GM23248 (cell line): ENCODE data around the gene DHX30.

Source experiments
- EZH2 ChIP-seq: fragments of 200-600 bp; sonication (generic); IDR thresholded peaks from 2 replicates; pipeline ENCODE4 v1.6.1; 2018; ENCODE audit warnings: antibody characterized with exemption, mild to moderate bottlenecking; ENCODE audit not compliant: insufficient read depth, poor library complexity, severe bottlenecking
- EZH2phosphoT487 ChIP-seq: fragments of 200-600 bp; sonication (generic); IDR thresholded peaks from 2 replicates; pipeline ENCODE4 v1.6.1; 2018; ENCODE audit warnings: antibody characterized with exemption, moderate library complexity, mild to moderate bottlenecking, low read depth; ENCODE audit not compliant: insufficient read depth

DNA sequence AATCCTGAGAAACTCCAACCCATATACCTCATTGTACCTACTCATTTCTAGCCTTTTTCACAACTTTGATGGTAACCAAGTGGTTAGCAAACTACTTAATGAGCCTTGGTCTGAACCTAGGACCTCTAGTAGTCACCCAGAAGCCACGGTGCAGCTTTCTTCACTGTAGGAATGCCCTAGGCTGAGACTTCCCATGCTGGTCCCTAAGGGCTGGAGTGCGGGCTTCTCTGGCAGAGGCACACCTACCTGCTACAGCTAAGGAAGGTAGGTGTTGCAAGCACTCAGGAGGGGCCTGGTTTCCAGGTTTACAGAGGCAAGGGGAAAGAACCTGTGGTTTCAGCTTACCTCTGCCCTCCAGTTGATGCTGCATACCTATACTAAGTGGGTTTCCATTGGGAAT, 65.4 kb downstream of the DHX30 start:
- no peak for TF ChIP-seq EZH2
- no peak for TF ChIP-seq EZH2phosphoT487
